GM12874 (cell line): ENCODE data around the gene CFAP97D1.

Experiments
- CTCF ChIP-seq: IDR thresholded peaks from 2 replicates; pipeline ENCODE4 v1.5.1; 2011; ENCODE audit warnings: low read depth, mild to moderate bottlenecking, control low read depth, low read length, moderate library complexity; ENCODE audit not compliant: insufficient read depth

CFAP97D1 gene

GRCh38 chr17:43758086-43758485 lies 22.1 kb upstream of the CFAP97D1 start:
- TF ChIP-seq CTCF = no peak

GRCh38 chr17:43758497-43759174 lies 21.6 kb upstream of the CFAP97D1 start, which contains the start of gene SOST:
TSS of gene SOST (minus strand) at chr17:43758791. CDS start at chr17:43758741, 50 bp downstream.
- TF ChIP-seq CTCF = no peak

DNA sequence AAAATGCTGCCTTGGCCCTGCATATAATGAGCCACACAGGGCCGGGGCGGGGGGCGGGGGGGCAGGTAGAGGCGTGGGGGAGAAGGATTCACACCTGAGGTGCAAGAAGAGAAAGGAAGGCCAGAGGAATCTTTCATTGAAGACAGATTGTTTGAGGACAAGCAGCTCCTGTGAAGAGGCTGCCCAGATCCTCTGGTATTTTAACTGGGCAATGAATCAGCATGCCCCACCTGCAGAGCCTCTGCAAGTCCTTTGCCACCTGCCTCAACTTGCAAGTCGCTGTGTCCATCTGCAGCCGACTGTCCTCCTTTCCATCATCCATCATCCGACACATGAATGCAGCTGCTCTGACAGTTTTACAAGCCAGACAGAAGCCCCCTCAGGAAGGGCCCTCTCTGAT lies 20.4 kb upstream of the CFAP97D1 start:
- TF ChIP-seq CTCF = no peak

- peak; percentile 92 for TF ChIP-seq CTCF
Measured at GRCh38 chr17:43760254-43760852, 19.9 kb upstream of the CFAP97D1 start.

- TF ChIP-seq CTCF = peak; percentile 81
Measured at GRCh38 chr17:43766413-43767052, 13.7 kb upstream of the CFAP97D1 start.

DNA sequence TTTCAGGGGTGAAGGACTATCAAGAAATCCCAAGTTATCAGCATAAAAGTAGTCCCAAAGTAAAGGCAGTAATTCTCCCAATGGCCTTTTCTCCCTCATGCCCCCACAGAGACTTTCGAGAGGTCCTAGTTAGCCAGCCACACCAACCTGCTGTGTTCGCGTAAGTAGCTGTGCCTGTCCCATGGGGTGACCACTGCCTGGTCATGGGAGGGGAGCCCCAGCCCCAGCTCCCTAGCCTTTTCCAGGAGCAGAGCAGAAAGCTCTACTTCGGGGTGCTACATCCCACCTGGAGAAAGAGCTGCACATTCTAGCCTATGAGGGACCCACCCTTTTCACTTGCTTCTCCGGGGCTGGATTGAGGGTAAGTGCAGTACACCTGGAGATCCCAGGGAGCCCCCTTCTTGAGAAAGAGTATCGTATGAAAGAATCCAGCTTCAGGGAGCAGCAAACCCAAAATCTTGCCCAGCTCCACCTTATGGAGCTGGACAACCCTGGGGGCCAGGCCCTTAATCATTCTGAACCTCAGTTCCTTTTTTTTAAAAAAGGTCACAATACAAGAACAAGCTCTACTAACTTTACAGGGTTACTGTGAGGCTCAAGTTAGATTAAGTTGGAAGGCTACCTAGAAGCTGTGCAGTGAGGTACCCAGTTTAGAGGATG lies 13.1 kb upstream of the CFAP97D1 start:
- no peak for TF ChIP-seq CTCF

- no peak for TF ChIP-seq CTCF
Measured at GRCh38 chr17:43767713-43768059, 12.5 kb upstream of the CFAP97D1 start.
